HG03039 (cell line): ENCODE measurements around the gene FOXG1.

Experiments used
- ATAC-seq: cut with Tn5 transposase; IDR thresholded peaks from one replicate; pipeline ENCODE4 v1.9.1; 2021; ENCODE audit warnings: mild to moderate bottlenecking, moderate library complexity; ENCODE audit not compliant: unreplicated experiment

FOXG1 gene

GRCh38 chr14:28761438-28762291 is 4.9 kb upstream of the FOXG1 start:
- ATAC-seq, result no peak

DNA sequence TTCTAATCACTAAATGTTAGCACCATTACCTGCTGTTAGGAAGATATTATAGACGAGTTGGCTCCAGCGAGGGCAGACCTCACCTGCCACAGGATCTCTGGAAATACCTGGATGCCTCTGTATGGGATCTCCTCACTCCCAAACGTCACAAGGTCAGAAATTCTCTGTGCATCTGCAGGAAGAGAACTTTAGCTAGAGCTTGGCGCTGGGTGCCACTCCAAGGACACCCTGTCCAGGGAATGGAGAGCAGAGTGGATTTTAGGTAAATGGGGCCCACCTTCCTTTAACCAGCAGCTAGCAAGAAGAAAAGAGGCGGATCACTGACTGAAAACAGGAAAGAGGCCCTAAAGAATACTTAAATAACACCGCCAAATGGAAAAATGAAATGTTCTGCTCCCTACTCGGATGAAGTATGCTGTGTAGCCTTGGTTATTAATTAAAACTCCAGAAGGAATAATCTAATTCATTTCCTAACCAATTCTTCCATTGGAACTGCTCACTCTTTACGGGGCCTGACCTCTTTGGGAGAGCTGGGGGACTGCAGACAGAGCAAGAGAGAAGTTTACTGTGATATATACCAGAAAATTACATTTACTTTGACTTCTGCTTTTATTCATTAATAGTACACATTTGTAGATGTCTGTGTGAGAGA is 4.2 kb upstream of the FOXG1 start:
- no peak for ATAC-seq

- no peak for ATAC-seq
These were observed 3.6 kb upstream of the FOXG1 start for GRCh38 chr14:28762955-28763326.

DNA sequence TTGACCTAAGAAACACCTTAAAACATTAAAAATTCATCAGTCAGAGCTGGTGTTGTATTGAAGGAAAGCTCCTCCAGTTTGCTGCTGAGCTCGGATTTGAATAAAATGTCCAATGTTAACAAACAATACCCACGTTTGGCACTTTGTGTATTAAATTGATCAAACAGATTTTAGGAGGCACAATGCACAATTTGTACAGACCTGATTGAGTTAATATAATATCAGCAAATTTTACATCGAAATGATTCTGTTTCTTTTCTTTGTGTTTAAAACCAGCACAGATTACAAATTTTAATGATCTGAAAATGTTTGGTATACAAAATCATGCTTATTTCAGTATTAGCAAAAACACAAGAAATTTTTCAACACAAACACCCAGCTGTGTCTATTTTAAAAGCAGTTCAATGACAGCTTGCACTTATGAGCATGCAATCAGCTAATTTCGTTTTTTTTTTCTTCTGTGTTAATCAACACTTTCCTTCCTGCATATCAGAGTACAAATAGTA is 2.8 kb upstream of the FOXG1 start:
- no peak for ATAC-seq

DNA sequence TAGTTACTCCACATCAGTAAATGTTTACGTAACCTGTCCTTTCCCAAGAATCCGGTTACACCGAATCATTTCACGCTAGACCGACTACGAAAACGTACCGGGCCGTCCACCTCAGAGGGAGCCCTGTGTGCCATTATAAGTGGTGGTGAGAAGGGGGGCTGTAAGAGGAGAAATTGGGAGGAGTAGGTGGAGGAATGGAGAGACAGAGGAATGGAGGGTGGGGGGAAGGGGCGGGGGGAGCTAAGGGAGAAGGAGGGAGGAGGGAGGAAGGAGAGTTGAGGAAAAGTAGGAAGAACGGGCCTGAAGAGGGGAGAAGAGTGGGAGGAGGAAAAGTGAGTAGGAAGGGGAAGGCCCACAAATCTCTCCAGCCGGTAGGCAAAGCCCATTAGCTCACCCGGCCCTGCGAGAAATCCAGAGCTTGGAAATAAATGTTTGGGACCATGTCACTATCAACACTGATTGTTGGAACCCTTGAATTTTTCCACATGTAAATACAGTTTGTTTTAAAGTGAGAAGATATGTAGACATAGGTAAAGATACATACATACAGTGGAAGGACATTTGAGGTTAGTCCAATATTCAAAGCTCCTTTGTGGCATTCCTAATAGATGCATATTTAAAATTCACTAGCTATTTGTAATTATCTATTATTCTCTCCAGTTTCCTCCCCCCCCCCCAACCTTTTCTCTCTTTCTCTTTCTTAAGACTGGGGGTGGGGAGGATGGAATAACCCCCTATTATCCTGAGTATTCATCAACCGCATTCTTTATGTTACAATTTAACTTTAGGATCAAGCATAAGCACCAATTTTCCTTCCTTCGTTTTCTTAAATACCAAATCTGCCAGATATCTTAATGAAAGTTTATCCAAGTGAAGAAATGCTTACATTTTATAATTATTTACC is 2.1 kb upstream of the FOXG1 start:
- ATAC-seq, result no peak

DNA sequence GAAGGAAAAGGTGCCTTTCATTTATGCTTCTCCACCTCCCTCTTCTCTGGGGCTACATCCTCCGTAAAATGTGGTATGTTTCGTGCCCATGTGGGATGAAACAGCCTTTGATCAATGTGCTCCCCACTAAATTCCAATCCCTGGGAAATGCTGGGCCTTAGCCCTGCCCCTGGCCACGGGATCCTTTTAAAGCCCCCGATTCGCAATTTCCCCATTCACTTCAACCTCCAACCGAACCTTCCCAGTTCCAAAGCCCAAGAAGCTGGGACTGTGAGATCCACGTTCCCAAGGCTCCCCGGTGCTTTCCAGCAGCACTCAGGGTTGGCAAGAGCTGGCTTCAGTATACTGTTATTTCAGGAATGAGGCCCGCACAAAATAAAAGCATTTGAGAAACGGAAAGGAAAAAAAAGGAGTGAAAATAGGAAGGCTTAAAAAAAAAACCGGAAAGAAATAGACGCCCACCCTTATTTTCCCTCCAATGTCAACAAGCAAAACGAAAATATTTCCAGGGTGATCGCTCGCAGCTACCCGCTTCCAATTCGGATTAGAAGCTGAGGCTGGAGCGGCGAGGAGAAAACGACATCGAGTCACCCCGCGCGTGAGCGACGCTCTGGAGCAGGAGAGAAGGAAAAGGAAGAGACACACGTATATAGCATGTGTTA is 1.3 kb upstream of the FOXG1 start:
- ATAC-seq, result no peak

- ATAC-seq, result no peak
These were observed 637 bp upstream of the FOXG1 start for GRCh38 chr14:28765831-28766468.

DNA sequence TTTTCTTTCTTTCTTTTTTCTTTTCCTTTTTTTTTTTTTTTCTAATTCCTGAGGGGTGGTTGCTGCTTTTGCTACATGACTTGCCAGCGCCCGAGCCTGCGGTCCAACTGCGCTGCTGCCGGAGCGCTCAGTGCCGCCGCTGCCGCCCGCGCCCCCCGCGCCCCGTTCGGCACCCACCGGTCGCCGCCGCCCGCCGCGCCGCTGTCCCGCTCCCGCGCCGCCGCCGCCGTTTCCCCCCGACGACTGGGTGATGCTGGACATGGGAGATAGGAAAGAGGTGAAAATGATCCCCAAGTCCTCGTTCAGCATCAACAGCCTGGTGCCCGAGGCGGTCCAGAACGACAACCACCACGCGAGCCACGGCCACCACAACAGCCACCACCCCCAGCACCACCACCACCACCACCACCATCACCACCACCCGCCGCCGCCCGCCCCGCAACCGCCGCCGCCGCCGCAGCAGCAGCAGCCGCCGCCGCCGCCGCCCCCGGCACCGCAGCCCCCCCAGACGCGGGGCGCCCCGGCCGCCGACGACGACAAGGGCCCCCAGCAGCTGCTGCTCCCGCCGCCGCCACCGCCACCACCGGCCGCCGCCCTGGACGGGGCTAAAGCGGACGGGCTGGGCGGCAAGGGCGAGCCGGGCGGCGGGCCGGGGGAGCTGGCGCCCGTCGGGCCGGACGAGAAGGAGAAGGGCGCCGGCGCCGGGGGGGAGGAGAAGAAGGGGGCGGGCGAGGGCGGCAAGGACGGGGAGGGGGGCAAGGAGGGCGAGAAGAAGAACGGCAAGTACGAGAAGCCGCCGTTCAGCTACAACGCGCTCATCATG is 654 bp downstream of the FOXG1 start:
- ATAC-seq, result no peak

- ATAC-seq, result no peak
These were observed 1.5 kb downstream of the FOXG1 start for GRCh38 chr14:28767853-28768741.

GRCh38 chr14:28769276-28769880 is 2.8 kb downstream of the FOXG1 start:
- ATAC-seq, result no peak

DNA sequence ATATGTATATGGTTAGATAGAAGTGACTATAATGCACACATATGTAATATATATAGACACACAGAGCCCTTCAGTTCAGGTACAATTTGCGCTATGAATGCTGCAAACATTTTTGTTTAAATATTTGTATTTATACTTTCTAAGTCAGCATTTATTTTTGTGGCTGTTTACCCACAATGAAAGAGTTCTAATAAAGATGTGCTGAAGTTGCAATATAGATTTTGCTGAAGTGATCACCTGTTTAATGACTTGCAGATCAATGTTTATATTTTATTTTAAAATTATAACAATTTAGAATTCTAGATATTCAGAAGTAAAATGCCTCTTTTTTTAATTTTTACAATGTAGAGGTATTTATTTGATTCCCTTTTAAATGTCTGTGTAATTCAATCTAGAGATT is 3.5 kb downstream of the FOXG1 start:
- ATAC-seq, result no peak

- ATAC-seq, result no peak
These were observed 4.0 kb downstream of the FOXG1 start for GRCh38 chr14:28770630-28771029.

GRCh38 chr14:28771168-28771567 is 4.6 kb downstream of the FOXG1 start:
- ATAC-seq, result no peak

- no peak for ATAC-seq
These were observed 6.0 kb downstream of the FOXG1 start for GRCh38 chr14:28772613-28773012.

DNA sequence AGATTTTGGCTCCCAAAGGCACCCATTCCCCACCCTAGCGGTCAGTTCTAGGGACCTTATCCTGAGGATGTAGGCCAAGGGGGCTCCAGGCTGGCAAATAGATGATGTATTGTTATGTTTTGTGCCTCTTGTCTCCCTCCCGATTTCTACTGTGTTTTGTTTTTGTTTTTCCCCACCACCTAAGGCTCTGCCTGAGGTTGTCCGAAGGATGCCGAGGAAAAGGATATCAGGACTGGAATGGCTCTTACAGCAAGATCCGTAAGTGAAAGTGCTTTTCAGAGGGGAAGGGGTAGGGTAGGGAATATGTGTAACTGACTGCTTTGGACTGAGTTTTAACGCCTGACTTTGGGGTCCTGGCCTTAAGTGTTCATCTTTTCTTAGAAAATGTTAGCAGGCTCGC is 6.6 kb downstream of the FOXG1 start:
- ATAC-seq, result no peak

DNA sequence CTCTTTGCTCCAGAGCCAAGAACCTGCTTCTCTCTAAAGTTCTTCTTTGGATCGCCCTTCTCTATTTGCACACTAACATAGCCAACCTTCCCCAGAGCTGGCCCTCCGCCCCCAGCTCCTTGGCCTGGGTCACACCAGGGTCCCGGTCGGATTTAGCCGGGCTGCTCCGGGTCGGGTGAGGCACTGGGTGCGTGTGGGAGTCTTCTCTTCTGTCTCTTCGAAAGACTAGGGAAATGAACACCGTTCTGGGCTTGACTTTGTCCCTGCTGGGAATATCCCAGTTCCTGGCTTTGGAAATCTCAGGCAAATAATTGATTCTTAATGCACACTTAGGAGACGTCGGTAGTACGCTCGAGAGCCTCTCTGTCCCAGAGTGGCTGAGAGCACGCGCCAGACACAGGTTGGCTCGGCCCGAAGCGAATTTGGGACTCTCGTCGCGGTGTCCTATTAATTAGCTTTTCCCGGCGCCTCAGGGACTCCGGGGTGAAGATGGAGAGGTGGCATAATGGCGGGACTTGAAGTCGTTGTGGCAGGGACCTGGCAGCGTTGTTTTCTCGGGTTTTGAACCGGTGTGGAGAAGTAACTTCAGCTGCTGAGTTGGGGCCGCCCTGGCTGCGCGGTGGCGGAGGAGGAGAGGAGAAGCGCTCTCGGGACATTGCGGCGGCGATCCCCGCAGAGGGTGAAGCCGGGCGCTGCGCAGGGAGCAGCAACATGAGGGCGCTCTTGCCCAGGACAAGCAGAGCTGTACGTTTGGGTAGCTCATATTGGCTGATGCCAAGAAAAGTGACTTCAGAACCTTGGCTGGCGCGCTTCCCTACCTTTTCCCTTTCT is 7.5 kb downstream of the FOXG1 start:
- no peak for ATAC-seq
